ENCODE measurements around the gene ZHX3. TPM values are rescaled to one million over a fixed set of nuclear protein-coding genes. Genes with fewer than 3 reads are reported as not detected.
"Not testable (repeated sequence)": the region's sequence is repeated elsewhere in the genome, so short reads cannot be mapped to it uniquely, and the experiment has no call there.

Gene ZHX3
- total RNA-seq, 1 donor from 2014 or later: 34.6 TPM

DNA sequence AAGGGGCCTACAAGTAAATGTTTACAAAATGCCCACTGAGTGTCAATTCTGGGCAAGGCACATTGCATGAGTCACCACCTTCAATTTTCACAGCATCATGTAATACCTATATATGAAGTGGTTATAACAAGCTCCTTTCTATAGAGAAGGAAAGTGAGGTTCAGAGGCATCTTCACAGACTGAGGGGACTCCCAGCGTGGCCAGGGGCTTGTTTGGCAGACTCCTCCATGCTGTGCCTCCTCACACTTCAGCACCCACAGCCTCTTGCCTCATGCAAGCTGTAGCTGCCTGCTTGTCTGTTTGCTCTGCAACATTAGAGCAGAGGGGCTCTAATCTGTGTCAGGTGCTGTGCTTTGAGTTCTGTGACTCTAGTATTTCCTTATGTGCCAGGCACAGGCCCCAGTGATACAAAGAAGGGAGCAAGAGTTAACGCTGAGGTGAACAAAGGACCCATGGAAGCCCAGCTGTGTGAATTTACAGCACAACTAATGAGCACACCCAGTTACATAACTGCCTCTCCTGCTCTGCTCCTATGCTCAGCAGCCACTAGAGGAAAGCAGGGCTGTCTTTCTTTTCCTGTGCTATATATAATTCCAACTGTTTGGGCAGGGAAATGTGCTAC is 72.3 kb downstream of the ZHX3 start:
- TF ChIP-seq, protein P1, sequence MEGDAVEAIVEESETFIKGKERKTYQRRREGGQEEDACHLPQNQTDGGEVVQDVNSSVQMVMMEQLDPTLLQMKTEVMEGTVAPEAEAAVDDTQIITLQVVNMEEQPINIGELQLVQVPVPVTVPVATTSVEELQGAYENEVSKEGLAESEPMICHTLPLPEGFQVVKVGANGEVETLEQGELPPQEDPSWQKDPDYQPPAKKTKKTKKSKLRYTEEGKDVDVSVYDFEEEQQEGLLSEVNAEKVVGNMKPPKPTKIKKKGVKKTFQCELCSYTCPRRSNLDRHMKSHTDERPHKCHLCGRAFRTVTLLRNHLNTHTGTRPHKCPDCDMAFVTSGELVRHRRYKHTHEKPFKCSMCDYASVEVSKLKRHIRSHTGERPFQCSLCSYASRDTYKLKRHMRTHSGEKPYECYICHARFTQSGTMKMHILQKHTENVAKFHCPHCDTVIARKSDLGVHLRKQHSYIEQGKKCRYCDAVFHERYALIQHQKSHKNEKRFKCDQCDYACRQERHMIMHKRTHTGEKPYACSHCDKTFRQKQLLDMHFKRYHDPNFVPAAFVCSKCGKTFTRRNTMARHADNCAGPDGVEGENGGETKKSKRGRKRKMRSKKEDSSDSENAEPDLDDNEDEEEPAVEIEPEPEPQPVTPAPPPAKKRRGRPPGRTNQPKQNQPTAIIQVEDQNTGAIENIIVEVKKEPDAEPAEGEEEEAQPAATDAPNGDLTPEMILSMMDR (IDR thresholded peaks at IDR 0.05; ENCODE audit: borderline replicate concordance): peak; percentile 60
- Histone ChIP-seq H3K4me1 (peaks cover 70% of the 10 kb centered on the region), H3K9me3 (replicated peaks) (no peaks in the 10 kb centered on the region), H3K27me3 (ENCODE audit: low read depth) (no peaks in the 10 kb centered on the region), H3K27ac (replicated peaks) (peak overlapping the region; percentile 94), H3K36me3 (no peaks in the 10 kb centered on the region), H3K4me3 (no peak overlapping the region)
- intact Hi-C loops (cut with micrococcal nuclease): no loop called here
- no peak for DNase-seq

- H3K4me3 ChIP-seq: no peak overlapping the region
- no peaks in the 10 kb centered on the region for H3K9me3 ChIP-seq (replicated peaks)
- H3K36me3 ChIP-seq: no peaks in the 10 kb centered on the region
- peaks cover 56% of the 10 kb centered on the region for H3K4me1 ChIP-seq
- intact Hi-C loops (cut with micrococcal nuclease): loop anchor here (5.0 kb wide), 1 partner anchor 84 kb away; no protein-coding TSS in a partner anchor
- TF ChIP-seq, protein P1 (IDR thresholded peaks at IDR 0.05; ENCODE audit: borderline replicate concordance): no peak
- no peak overlapping the region for H3K27ac ChIP-seq (replicated peaks)
- no peak for DNase-seq
- no peaks in the 10 kb centered on the region for H3K27me3 ChIP-seq (ENCODE audit: low read depth)
These were observed 74.7 kb downstream of the ZHX3 start for GRCh38 chr20:41242807-41243206.

DNA sequence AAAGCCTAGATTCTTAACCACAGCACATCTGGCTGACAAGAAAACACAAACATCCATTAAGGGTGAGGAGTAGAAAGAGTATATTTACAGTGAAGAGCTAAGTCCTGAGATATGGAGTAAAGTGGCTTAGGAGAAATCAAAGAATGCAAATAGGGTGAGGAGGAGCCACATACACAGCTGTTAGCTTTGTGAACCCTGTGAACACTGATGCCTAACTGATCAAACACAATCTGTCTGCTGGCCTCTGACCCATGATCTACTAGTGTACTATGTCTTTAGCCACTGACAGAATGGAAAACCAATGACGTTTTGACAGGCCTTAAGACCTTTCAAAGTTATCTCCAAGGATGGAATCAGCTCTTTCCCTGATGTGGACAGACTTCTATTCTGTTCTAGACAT is 75.2 kb downstream of the ZHX3 start:
- intact Hi-C loops (cut with micrococcal nuclease): loop anchor here (5.0 kb wide), 1 partner anchor 85 kb away; no protein-coding TSS in a partner anchor

DNA sequence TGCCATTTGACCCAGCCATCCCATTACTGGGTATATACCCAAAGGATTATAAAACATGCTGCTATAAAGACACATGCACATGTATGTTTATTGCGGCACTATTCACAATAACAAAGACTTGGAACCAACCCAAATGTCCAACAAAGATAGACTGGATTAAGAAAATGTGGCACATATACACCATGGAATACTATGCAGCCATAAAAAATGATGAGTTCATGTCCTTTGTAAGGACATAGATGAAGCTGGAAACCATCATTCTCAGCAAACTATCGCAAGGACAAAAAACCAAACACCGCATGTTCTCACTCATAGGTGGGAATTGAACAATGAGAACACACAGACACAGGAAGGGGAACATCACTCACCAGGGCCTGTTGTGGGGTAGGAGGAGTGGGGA is 80.3 kb downstream of the ZHX3 start:
- H3K4me3 ChIP-seq; DNase-seq; H3K27me3 ChIP-seq (ENCODE audit: low read depth); H3K27ac ChIP-seq (replicated peaks); H3K36me3 ChIP-seq; H3K9me3 ChIP-seq (replicated peaks); intact Hi-C loops (cut with micrococcal nuclease): not testable (repeated sequence)
- peaks cover 41% of the 10 kb centered on the region for H3K4me1 ChIP-seq

More for the DNA sequence above, 75.2 kb downstream of the ZHX3 start:
- H3K27ac ChIP-seq (replicated peaks): no peak overlapping the region
- H3K4me3 ChIP-seq: no peak overlapping the region
- no peaks in the 10 kb centered on the region for H3K9me3 ChIP-seq (replicated peaks)
- H3K36me3 ChIP-seq: no peaks in the 10 kb centered on the region
- peaks cover 51% of the 10 kb centered on the region for H3K4me1 ChIP-seq
- TF ChIP-seq, protein P1 (IDR thresholded peaks at IDR 0.05; ENCODE audit: borderline replicate concordance): no peak
- no peak for DNase-seq
- H3K27me3 ChIP-seq (ENCODE audit: low read depth): no peaks in the 10 kb centered on the region

DNA sequence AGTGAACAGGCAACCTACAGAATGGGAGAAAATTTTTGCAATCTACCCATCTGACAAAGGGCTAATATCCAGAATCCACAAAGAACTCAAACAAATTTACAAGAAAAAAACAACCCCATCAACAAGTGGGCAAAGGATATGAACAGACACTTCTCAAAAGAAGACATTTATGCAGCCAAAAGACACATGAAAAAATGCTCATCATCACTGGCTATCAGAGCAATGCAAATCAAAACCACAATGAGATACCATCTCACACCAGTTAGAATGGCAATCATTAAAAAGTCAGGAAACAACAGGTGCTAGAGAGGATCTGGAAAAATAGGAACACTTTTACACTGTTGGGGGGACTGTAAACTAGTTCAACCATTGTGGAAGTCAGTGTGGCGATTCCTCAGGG is 80.7 kb downstream of the ZHX3 start:
- H3K27me3 ChIP-seq (ENCODE audit: low read depth); H3K27ac ChIP-seq (replicated peaks); DNase-seq; H3K4me3 ChIP-seq; H3K9me3 ChIP-seq (replicated peaks); H3K36me3 ChIP-seq; intact Hi-C loops (cut with micrococcal nuclease): not testable (repeated sequence)
- H3K4me1 ChIP-seq: peaks cover 42% of the 10 kb centered on the region

- peak overlapping the region; percentile 85 for H3K27ac ChIP-seq (replicated peaks)
- no peaks in the 10 kb centered on the region for H3K9me3 ChIP-seq (replicated peaks)
- no peak overlapping the region for H3K4me3 ChIP-seq
- no peaks in the 10 kb centered on the region for H3K36me3 ChIP-seq
- TF ChIP-seq, protein P1 (IDR thresholded peaks at IDR 0.05; ENCODE audit: borderline replicate concordance): no peak
- intact Hi-C loops (cut with micrococcal nuclease): loop anchor here (5.0 kb wide), 1 partner anchor 57 kb away; no protein-coding TSS in a partner anchor
- peak; percentile 30 for DNase-seq
- H3K27me3 ChIP-seq (ENCODE audit: low read depth): no peaks in the 10 kb centered on the region
- H3K4me1 ChIP-seq: peaks cover 59% of the 10 kb centered on the region
These were observed 83.0 kb downstream of the ZHX3 start for GRCh38 chr20:41234546-41234945.

Data from left ventricle myocardium inferior (tissue), 1 donor.